ENCODE data around the gene GOLT1A.

The GOLT1A gene, protein sequence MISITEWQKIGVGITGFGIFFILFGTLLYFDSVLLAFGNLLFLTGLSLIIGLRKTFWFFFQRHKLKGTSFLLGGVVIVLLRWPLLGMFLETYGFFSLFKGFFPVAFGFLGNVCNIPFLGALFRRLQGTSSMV

DNA sequence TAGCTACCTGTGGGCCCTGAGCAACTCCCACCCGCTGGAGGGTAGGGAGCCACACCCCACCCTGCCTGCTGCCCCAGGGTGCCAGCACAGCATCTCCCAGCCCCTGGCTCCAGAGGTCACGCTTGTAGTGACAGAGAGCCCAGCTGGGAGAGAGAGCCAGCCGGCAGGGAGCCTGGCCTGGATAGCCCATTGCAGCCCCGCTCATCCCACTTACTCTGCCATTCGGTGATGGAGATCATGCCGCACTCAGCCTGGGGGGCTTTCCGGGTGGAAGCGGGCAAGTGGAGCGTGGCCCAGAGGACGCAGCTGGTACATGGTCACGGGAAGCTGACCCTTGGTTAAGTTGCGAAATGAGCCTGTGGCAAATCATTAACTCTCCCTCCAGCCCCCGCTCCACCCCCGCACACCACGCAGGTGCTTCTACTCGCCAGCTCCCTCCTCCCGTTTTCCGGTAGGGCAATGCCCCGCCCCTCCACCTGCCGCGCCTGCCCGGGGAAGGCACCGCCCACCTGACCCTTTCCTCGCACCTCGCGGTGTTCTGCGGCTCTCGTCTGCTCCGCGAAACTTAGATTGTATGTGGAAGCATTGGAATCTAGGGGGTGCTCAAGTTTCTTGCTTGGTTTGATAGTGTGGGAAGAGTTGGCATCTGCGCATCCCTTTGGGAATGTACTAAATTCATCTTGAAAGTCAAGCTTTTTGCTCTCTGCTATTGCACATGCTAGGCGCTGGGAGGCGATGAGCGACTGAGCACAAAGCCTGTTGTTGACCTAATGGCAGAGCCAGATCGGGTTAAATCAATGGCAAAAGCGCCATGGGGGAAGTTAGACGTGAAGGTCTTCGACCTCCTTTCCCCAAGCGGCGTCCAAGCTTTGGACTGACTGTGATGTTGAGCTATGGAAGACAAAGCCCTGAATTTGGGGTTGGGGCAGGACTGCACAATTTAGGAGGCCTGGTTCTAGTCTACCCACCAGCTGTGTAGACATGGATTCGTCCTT lies at the start of gene GOLT1A:
TSS of gene GOLT1A (minus strand) at position 321 of the 995 bp plus-strand sequence. CDS start at position 239, 82 bp downstream.
- no peak for DNase-seq

DNA sequence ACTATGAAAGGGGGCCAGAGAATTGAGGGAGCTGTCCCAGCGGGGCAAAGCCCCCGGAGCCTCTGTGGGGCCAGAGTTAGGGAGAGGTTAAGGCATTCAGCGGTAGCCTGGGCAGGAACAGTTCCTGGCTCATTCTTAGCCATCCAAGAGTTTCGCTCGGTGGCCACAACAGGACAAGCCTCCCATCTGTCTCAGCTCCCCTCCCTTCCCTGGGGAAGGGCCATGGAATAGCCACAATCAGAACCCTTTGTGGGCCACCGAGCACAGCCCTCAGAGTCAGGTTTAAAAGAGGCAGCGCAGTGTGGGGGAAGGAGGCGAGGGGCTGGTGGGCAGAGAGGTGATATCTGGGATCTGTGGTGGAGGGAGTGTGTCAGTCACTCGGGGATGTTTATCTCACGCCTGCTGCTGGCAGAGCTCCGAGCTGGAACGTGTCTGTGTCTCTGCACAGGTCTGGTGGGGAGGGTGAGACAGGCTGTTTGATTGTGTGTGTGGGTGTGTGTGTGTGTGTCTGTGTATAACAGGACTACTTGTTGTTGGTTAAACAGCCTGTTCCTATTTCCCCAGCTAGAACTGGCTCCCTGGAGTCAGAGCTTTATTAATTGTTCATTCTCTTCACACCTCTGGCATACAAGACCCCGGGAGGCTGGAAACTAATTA lies 49.6 kb upstream of the GOLT1A start:
- DNase-seq: no peak

DNA sequence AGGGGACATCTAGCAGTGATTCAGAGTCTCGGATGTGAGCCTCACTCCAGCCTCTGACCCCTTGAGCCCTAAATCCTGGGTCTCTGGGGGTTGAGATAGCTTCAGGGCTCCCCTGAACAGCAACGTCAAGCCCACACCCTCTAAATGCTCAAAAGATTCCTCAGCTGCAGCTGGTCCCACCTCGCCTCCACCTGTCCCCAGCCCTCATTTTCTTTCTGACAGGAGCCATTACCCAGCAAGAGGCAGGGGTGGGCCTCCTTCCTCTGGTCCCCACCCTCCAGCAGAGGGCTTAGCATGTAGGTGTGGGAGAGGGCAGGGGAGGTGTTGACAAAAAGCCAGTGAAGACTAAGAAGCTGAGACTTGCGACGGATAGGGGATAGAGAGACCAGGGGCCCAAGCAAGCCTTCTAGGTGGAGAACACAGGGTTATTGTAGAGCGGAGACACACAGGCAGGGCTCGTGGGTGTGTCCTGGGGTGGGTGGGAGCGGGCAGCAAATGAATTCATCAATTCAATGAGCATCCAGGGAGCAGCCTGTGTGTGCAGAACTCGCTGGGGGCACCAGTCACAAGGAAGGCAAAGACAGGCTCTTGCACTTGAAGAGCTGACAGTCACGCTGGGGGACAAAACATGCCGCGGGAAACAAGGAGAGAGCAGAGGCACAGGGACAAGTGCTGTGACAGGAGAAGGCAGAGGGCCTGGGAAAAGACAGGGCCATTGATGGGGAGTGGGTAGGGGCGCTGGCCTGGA lies 48.9 kb upstream of the GOLT1A start:
- no peak for DNase-seq

DNA sequence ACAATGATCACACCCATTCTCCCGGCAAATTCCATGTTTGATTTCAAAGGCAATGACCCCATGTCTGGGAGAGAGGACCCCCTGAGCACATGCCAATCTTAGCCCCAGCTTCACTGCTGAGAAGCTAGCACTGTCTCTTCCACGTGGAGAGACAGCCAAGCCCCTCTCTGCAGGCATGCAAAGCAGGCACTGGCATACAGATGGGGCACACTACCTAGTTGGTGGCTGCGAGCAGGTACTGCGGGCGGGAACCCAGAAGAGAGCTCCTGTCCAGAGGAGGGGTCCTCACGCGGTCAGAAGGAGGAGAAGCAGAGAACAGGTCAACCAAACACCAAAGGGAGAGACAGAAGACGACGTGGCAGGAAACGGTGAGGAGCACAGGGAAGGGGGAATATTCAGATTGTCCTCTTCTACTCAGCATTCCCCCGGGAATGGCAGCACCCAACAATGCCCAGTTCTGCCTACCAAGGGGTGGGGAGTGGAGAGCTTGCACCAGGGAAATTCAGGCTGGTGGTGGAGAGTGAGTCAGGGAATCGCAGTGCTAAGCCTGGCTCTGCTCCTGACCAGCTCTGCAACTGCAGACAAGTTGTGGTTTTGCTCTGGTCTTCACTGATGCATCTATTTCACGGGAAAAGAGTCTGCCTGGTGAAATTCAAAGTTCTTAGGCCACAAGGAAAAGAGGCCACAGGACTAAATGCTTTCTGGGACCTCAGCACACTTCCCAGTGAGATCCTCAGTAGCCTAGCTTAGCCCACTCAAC lies 48.1 kb upstream of the GOLT1A start:
- no peak for DNase-seq

DNA sequence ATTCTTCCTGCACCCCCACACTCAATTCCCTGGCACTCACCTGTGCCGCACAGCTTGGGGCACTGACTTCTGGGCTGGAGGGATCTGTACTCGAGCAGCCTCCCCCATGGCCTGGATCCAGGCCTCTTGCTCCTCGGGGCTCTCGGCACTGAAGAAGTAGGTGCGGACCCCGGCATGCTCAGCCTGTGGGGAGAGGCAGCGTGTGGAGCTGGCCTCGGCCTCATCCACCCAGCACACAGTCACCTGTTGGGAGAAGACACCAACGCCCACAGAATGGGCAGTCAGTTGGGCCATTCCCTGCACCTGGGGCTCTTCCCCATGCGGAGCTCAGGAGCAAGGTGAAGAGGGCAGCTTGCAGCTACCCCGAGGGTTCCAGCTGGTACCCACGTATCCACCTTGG lies 47.5 kb upstream of the GOLT1A start:
- no peak for DNase-seq

DNA sequence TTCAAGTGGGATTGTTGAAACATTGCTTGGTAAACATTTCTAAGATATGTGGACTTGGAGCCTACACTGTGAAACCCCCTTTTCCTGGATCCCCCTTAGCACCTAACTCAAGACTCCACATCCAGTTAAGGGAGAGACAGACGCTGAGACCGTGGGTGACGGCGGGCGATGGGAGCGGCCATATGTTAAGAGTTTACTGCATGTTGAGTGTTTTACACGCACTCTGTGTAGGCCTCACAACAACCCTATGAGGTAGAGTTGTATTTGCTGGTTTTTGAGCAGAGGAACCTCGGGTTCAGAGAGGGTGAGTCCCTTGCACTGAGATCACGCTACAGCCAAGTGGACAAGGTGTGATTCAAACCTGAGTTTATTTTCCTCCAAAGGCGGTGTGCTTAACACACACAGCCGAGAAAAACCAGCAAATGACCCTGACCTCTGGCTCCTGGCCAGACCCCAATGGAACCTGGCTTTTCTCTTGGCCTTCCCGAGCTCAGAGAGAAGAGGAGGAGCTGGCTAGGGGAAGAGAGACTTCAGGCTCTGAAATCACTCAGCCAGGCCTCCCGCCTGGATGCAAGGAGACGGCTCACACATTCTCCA lies 46.9 kb upstream of the GOLT1A start:
- no peak for DNase-seq

DNA sequence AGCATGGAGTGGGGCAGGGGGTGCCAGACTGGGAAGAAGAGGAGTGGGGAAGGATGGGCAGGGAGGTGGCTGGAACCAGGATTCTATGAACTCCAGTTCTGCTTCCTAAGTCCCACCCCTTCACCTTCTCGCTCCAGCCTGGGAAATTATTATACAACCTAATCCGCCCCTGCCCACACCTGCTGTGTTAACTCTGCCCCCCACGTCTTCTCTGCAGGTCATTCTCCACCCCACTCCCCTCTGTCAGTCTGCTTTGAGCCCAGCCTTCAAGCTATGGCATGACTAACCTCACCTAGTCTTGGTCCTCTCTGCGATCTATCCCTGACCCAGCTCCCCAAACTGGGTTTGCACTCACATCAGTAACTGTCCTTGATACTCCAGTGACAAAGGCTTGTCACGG lies 46.0 kb upstream of the GOLT1A start:
- DNase-seq: no peak

DNA sequence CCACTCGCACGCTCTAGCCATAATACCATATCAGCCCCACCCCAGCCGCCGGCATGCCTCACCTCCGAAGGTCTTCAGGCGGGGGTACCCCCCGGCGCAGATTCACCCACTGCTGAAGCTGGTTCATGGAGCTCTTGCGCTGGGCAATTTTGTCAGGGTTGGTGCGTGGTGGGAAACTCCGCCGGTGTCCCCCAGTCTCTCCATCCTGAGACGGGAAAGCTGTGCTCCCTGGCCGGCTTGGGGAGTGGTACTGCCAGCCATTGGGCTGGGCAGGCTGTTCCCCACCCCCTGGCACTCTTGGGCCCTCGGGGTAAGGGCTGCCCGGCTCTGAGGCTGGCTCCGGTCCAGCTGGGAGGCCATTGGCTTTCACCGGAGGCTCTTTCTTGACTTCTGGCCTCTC lies 45.4 kb upstream of the GOLT1A start:
- DNase-seq: no peak

DNA sequence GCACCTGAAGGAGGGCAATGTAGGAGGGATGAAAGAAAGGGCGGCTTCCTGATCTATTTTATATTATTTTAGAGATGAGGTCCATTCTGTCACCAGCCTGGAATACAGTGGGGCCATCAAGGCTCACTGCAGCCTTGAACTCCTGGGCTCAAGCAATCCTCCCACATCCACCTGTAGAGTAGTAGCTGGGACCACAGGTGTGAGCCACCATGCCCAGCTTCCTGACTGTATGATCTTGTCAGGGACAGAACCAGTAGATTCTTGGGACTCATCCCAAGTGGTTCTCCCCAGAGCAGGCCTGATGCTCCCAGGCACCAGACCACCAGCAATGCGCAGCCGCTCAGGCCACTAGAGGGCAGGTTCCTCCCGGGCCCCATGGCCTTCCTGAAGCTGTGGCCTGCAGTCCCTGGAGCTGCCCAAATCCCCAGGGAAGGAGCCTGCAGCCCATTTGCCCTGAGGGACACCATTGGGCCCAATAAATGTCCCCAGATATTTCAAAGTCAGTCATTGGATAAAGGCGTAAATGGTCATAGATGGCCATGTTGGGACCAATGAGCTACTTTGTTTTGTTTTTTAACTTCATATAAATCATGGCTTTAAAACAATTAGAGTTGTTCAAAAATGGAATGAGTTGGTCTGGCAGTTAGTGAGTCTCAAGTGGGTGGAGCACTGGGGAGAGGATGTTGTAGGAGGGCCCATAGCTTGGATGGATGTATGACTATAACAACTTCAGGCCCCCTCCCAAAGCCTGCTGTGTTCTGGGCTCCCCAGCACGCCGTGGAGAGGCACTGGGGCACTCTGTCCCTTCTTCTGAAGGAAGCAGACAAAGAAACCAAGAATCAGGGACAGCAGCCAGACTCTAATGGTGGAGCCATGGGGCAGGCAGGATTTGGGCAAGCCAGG lies 44.7 kb upstream of the GOLT1A start:
- DNase-seq: no peak

DNA sequence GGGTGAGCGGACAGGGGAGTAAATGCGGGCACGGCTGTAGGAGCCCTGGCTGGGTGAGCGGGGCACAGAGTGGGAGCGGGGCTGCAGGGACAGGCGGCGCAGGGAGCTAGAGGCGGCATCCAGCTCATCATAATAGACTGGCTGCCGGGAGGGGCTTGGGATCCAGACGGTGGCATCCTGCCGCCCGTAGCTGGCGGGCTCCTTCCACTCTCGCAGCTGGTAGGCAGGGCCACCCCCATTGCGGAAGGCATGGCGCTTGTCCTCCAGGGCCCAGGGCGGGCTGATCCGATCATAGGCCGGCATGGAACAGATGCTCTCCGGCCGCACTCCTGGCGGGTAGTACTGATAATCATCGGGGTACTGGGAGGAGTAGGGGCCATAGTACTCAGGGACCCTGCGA lies 43.7 kb upstream of the GOLT1A start:
- DNase-seq: no peak

DNA sequence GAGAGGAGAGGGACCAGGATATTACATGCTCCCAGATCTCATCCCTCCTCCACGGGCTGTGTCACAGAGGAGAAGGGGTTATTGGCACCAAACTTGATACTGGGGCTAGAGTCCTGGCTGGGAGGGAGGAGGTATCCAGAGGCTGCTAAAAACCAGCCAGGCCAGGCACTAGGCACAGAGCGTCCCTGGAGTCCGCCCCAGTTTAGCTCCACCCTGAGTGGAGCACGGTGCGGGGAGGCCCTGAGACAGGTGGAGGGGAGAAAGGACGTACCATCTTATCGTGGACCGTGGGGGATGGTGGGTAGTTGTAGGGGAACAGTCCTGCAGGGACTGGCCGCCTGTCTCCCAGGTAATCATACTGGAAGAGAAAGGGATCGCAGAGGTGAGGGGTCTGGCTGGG lies 42.7 kb upstream of the GOLT1A start:
- DNase-seq: no peak

DNA sequence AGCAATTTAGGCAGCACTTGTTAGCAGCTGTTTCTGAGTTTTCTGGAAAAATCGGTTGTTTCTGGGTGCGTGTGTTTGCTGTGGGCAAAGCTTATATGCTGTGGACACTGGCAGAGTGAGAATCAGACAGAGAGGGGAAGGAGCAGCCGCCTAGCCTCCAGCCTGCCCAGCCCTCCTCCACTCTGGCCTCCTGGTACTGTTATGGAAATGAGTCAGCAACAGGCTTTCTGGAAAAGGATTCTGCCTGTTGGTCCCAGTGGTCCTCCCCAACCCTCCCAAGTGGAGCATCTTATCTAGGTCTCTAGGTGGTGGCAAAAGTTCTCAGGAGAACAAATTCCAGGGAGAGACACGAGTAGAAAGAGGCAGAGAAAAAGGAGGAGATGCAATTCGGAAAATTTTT lies 42.2 kb upstream of the GOLT1A start:
- no peak for DNase-seq

DNA sequence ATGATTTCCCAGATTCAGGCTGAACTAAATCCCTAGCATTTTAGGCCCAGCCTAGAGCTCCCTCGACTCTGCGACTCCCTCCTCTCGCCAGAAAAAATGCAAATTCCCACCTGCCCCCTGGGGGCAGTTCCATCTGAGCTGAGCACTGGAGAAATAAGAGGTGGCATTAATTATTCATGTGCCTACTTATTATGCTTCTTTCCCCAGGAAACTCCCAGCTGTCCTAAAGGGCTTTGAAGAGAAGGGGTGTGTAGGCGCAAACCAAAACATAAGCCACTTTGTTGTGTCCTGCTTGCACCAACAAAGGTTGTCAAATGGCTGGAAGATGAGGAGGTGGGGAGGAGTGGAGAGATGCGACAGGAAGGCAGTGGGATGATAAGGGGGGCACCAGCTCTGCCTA lies 41.4 kb upstream of the GOLT1A start:
- no peak for DNase-seq

DNA sequence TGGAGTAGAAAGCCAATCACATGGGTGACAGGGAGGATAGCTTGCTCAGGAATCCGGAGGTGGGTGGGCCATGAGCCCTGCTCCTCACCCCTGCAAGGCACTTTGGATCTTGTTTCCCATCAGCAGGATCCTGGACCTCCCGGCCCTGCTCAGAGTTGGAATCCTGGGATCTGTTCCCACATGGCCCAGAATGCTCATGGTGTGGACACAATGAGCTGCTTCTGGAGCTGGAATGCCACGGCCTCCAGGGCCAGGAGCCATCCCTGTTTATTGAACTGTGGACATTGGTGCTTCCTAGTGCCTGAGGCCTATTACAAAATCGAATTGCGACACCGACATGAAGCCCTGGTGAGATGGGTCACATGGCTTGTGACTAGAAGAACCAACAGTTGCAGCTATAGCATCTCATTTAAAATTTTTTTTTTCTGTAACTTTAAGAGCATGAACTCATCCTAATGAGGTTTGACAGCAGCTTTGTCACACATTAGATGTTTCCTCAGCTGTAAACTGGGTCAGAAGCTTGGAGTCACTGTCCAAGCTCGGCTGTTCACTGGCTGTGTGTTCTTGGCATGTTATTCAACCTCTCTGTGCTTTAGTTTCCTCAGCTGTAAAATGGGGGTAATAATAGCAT lies 40.4 kb upstream of the GOLT1A start:
- DNase-seq: peak in 1 of 2 donors; percentile 6

DNA sequence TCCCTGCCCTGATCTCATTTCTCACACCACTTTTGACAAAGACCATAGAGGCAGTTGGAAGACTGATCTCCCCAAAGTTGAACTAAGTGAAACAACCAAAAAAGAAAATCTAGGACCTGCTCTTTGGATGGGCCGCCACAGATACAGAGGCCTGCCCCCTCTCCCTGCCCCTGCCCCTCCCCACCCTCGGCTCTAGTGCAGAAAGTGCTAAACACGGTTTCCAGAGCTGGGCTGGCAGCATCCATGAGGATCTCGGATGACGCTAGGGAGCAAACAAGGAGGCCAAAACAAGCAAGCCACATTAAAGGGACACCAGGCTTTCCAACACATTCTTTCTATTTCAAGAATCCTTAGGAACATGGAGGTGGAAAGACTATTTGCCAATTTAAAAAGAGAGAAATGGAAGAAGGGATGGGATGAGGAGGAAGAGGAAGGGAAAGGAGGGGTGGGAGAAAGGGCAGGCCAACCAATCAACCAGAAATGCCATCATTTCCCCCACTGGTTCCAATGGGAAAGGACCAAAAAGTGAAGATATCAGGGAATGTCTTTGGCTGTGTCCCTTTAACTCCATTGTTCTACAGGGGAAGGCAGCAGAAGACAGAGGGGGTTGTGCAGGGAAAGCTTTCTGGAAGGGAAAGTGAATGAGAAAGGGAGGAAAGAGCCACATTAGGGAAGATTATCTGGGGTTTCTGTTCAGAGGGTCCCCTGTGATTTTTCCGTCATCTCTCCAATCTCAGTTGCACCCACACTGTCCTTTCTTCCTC lies 38.3 kb upstream of the GOLT1A start:
- DNase-seq: no peak

DNA sequence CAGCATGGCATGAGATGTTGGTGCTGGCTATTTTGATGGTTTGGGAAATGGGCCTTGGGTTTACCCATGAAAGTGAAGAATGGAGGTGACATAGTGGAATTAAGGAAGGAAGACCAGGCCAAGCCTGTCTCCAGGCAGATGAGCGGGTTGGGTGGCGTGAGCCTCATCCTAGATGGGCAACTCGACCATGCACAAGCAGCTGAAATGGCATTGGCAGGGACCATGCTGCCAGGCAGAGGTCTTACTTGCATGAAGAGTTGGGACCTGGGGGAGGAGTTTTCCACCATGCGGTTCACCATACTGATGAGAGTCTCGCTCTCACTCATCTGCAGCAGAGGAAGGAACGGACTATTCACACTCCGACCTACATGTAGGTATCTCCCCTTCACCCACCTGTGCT lies 37.5 kb upstream of the GOLT1A start:
- no peak for DNase-seq

DNA sequence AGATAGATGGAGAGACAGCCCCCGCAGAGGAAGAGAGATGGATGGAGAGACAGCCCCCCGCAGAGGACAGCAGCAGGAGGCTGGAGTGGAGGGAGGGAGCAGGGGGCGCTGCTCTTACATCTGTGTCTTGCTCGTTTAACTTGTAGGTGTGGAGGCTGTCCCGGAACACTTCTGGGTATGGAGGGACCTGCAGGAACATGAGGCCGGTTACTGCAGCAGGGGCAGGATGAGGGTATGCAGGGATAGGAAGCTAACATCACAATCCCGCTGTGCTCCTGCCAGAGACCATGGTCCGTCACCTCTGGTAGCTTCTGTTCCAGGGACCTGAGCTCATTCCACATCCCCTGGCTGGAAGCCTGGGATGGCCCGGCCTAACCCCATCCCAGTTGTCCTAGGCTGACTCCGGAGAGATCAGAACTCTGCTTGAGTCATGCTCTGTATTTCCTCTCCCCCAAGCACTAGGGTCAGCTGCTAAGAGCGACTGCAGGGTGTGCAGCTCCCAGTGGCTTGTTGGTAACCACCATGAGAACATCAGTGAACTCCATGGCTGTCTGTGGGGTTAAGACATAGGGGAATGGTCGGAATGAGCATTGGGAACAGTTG lies 36.7 kb upstream of the GOLT1A start:
- no peak for DNase-seq

DNA sequence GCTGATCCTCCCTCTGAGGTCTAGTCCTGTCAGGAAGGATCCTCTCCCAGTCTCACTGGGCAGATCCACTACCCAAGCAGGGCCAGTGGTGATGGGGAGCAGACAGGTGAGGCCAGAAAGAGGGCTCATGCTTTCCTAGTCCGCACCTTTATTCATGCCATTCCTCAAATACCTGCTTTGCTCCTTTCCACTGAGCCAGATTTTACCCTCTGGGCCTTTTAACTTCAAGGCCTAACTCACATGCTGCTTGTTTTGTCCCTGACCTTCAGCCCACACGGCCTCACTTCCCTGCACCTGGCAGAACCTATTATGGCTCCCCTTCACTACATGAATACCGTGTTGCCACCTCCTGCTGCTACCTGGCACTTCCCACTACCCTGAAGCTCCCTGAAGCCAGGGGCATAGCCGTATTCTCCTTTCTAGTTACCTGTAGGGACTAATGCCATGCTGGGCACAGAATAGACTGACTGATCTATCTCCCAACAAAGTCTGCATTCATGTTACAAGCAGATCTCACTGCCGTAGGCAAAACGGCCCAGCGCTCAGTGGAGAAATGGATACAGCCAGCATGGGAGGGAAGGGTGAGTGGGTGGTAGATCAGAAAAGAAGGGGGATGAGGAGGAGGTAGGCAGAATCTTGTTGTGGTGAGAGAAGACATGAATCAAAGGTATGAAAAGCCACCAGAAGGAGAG lies 36.1 kb upstream of the GOLT1A start:
- DNase-seq: no peak

DNA sequence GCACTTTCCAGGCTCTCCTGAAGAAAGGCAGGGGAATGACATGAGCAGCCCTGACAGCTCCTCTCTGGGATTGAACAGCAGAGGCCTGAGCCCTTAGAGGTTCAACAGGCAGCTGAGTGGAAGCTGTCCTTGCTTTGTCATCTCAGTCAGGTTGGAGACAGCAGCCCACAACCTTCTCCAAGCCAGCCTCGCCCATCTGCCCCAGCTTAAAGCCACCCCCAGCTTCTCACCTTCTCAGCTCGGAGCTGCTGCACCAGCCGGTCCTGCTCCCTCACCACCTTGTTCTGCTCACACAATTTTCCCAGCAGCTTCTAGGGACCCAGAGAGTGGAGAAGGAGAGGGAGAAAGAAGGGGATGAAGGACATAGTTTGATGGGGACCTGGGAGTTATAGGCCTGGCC lies 35.2 kb upstream of the GOLT1A start:
- DNase-seq: no peak
